ENCODE data around the gene PIM1.
"Not testable (repeated sequence)": the region's sequence is repeated elsewhere in the genome, so short reads cannot be mapped to it uniquely, and the experiment has no call there.

The PIM1 gene

GRCh38 chr6:37171970-37172812 lies 2.2 kb downstream of the PIM1 start:
- peak; percentile 66 to 71 for DNase-seq

GRCh38 chr6:37172912-37173492 lies 3.0 kb downstream of the PIM1 start:
- no peak for DNase-seq

GRCh38 chr6:37173493-37174195 lies 3.7 kb downstream of the PIM1 start:
- DNase-seq: no peak

GRCh38 chr6:37174196-37174514 lies 4.2 kb downstream of the PIM1 start:
- DNase-seq: no peak

- no peak for DNase-seq
These were observed 4.8 kb downstream of the PIM1 start for GRCh38 chr6:37174515-37175331.

- DNase-seq: no peak
These were observed 5.6 kb downstream of the PIM1 start for GRCh38 chr6:37175332-37176267.

GRCh38 chr6:37176268-37177076 lies 6.5 kb downstream of the PIM1 start:
- no peak for DNase-seq

- no peak for DNase-seq
These were observed 7.4 kb downstream of the PIM1 start for GRCh38 chr6:37177077-37177934.

- no peak for DNase-seq
These were observed 8.1 kb downstream of the PIM1 start for GRCh38 chr6:37177935-37178517.

GRCh38 chr6:37180075-37180474 lies 10.1 kb downstream of the PIM1 start:
- DNase-seq: no peak

- not testable (repeated sequence) for DNase-seq
These were observed 10.7 kb downstream of the PIM1 start for GRCh38 chr6:37180610-37181009.

GRCh38 chr6:37182736-37183590 lies 13.0 kb downstream of the PIM1 start:
- DNase-seq: no peak

- DNase-seq: not testable (repeated sequence)
These were observed 16.2 kb downstream of the PIM1 start for GRCh38 chr6:37185949-37186720.

- DNase-seq: no peak
These were observed 17.5 kb downstream of the PIM1 start for GRCh38 chr6:37187321-37188022.

- no peak for DNase-seq
These were observed 19.1 kb downstream of the PIM1 start for GRCh38 chr6:37188962-37189510.

GRCh38 chr6:37190159-37190535 lies 20.2 kb downstream of the PIM1 start:
- DNase-seq: no peak

- no peak for DNase-seq
These were observed 22.7 kb downstream of the PIM1 start for GRCh38 chr6:37192666-37193065.

All from SHP77 (cell line).